ENCODE data around the gene MYNN. TPM values are rescaled to one million over a fixed set of nuclear protein-coding genes. Genes with fewer than 3 reads are reported as not detected.

Gene MYNN
- total RNA-seq, 1 experiment from 2014 or later: 13.5 TPM

GRCh38 chr3:169812332-169813235 lies 39.4 kb downstream of the MYNN start, which contains the start of the genes LRRC34 and LRRIQ4:
TSS of gene LRRC34 (minus strand) at chr3:169812904. CDS start at chr3:169812548, 356 bp downstream.
TSS of gene LRRIQ4 (plus strand) at chr3:169812870. CDS start at chr3:169821922, 9,052 bp downstream.
- intact Hi-C loops (cut with micrococcal nuclease): no loop called here
- no peak for TF ChIP-seq ZBTB33 (IDR thresholded peaks at IDR 0.05; ENCODE audit: extremely low read depth, insufficient replicate concordance, low read length)
- no peak for TF ChIP-seq EGR1 (IDR thresholded peaks at IDR 0.05; ENCODE audit: low read depth)
- no peak for TF ChIP-seq CBX3 (IDR thresholded peaks at IDR 0.05; ENCODE audit: low read depth)
- no peak for TF ChIP-seq SIN3A (IDR thresholded peaks at IDR 0.05; ENCODE audit: low read depth)
- TF ChIP-seq MAX (IDR thresholded peaks at IDR 0.05): no peak
- TF ChIP-seq ZFX (IDR thresholded peaks at IDR 0.05): no peak
- TF ChIP-seq EZH2 (IDR thresholded peaks at IDR 0.05): no peak
- TF ChIP-seq ELF1 (IDR thresholded peaks at IDR 0.05; ENCODE audit: borderline replicate concordance, low read depth): no peak
- no peak for TF ChIP-seq SRF (IDR thresholded peaks at IDR 0.05; ENCODE audit: low read depth)
- CTCF ChIA-PET: no interaction called here
- no peak within 1 kb of the TSS for H3K27ac ChIP-seq (ENCODE audit: low read depth, low read length)
- no peaks in the 10 kb centered on the region for H4K20me1 ChIP-seq (ENCODE audit: insufficient read depth)
- BruUV-seq (replicated peaks): no TSS peak
- H3K36me3 ChIP-seq (ENCODE audit: control insufficient read depth in 1 of 2, insufficient read depth in 2 of 2, low read length in 2 of 2): no peaks in the 10 kb centered on the region
- no peak within 1 kb of the TSS for H3K9ac ChIP-seq (ENCODE audit: low read length)
- H3K4me2 ChIP-seq (ENCODE audit: low read length): no peak within 1 kb of the TSS
- no peaks in the 10 kb centered on the region for H3K4me1 ChIP-seq (ENCODE audit: control insufficient read depth in 1 of 2, insufficient read depth in 2 of 2, low read length in 2 of 2)
- no peaks in the 10 kb centered on the region for H3K9me3 ChIP-seq (ENCODE audit: control insufficient read depth in 1 of 2, insufficient read depth in 1 of 2, low read depth in 1 of 2, low read length in 2 of 2)
- RAD21 ChIA-PET (ENCODE audit: low non-redundant PET in 1 of 2, low total read pairs in 2 of 2, uncharacterized antibody in 2 of 2, unreplicated experiment in 2 of 2): no interaction called here
- H2AFZ ChIP-seq (ENCODE audit: low read depth, low read length, poor library complexity, severe bottlenecking): no peak within 1 kb of the TSS
- ATAC-seq: no peak
- no peaks in the 10 kb centered on the region for H3K9me2 ChIP-seq (ENCODE audit: insufficient read depth)
- H3K27me3 ChIP-seq (ENCODE audit: insufficient read depth, low read length): no peaks in the 10 kb centered on the region
- no peaks in the 10 kb centered on the region for H3K79me2 ChIP-seq (ENCODE audit: insufficient read depth, low read length)
- no peak within 1 kb of the TSS for H3K4me3 ChIP-seq (replicated peaks in 1 of 2; ENCODE audit: low read depth in 1 of 2, low read length in 2 of 2)
- POLR2A ChIA-PET: no interaction called here
- no peak for DNase-seq (ENCODE audit: low read depth, low spot score)
